ENCODE data around the gene NDUFS3.

DNA sequence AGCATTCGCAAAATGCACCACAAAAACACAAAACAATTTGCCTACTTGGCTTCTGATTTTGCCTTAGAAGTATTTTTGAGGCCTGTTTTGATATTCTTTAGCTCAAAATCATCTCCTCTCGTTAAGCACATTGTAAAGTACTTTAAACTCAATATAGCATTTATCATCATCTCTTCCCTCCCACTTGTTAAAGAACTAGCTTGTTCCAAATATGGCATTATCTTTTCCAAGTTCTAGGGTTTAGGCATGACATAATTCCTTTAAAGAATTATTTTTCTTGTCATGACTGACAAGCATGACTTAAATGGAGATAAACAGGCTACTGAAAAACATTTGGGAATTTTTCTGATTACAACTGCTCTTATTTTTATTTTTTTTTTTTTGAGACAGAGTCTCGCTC lies 47.2 kb upstream of the NDUFS3 start:
- TF ChIP-seq EZH2 (IDR thresholded peaks at IDR 0.05; ENCODE audit: borderline replicate concordance, low read length) = no peak
- no peak for TF ChIP-seq CTCF (conservative IDR thresholded peaks at IDR 0.05 in 1 of 2, IDR thresholded peaks at IDR 0.05 in 1 of 2; ENCODE audit: extremely low read depth in 1 of 2, insufficient read depth in 1 of 2, low read depth in 1 of 2, low read length in 2 of 2)
